ENCODE results near the gene HS3ST1.

Gene HS3ST1

GRCh38 chr4:11428231-11428898, at the start of gene HS3ST1:
Gene HS3ST1, minus strand, starts transcription at chr4:11428894. Its CDS starts 28,889 bp downstream, at chr4:11400005.
- DNase-seq = no peak

- no peak for DNase-seq
These were observed 47.2 kb upstream of the HS3ST1 start for GRCh38 chr4:11475871-11476270.

DNA sequence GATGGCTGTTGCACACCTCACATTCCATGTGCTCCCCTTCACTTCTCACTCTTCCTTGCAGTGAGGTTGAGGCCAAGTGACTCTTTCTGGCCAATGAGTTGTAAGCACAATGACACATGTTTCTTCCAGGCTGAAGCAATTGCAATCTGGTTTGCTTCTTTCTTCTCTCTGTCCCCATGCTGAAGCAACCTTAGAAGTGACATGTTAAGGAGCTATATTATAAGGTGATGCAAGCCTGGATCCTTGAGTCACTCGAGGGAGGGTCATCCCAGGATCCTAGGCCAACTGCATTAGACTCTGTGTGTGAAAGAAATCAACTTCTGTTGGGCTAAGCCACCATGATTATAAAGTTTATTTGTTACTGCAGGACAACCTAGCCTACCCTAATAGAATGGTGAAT, 45.5 kb upstream of the HS3ST1 start:
- no peak for DNase-seq

GRCh38 chr4:11472535-11472934, 43.8 kb upstream of the HS3ST1 start:
- DNase-seq = no peak

DNA sequence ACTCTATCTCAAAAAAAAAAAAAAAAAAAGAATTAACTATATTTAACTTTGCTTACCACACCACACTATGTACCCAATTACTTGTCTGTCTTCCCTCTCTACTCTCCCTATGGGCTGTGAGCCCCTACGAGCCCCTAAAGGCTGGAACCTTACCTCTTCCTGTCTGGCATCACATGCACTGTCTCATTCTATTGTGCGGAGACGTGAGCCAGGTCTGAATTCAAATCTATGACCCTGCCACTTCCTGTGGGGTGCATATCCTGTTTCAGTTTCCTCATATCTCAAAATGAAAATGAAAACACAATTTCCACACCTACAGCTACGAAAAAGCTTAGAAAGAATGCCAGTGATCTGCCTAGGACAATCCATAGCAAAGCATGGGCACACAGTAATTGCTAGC, 42.9 kb upstream of the HS3ST1 start:
- DNase-seq = peak; percentile 39

DNA sequence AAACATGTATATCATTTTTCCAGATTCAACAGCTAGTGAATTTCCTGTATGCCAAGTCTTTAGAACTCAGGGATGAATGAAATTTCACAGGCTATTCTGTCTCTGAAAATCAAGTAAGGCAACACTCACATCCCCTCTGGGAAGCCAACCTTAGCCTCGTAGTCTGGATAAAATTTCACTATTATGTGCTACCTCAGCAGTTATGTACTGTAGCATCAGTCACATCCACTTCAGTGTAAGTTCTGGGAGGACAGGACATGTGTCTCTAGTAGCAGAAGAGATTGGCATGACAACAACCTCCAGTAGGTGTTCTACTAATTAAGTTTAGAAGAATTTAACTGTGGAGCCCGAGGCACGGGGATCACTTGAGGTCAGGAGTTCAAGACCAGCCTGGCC, 42.4 kb upstream of the HS3ST1 start:
- no peak for DNase-seq

GRCh38 chr4:11470438-11471045, 41.8 kb upstream of the HS3ST1 start:
- DNase-seq = no peak

DNA sequence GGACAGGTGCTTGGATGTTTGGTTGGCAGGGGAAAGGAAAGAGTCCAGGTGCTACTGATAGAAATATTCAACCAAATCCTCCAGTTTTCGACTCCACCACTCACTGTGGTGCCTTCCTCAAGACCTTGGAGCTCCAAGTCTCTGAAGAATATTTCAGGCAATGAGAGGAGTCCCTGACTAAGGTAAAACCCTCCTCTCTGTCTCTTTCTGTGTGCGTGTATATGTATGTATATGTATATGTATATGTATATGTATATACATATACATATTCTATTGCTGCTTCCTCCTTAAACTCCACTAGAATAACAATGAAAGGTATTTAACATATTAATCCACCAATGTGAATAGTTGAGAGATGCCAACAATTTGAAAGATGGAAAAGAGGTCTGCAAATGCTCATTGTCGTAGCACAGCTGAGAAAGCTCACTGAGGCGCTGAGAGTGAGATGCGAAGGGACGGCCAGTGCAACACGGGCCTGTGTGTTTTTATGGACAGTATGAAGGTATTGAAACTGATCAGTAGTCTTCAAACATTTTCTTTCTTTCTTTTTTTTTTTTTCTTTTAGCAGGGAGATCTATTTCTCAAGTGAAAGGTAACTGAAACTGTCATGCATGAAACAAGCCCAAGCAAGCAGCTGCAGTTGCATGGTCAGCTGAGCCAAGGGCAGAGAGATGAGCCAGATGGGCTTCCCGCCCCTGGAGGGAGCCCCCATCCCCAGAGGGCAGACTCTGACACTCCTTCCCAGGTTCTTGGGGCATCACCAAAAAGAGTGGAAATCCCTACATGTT, 41.1 kb upstream of the HS3ST1 start:
- no peak for DNase-seq

DNA sequence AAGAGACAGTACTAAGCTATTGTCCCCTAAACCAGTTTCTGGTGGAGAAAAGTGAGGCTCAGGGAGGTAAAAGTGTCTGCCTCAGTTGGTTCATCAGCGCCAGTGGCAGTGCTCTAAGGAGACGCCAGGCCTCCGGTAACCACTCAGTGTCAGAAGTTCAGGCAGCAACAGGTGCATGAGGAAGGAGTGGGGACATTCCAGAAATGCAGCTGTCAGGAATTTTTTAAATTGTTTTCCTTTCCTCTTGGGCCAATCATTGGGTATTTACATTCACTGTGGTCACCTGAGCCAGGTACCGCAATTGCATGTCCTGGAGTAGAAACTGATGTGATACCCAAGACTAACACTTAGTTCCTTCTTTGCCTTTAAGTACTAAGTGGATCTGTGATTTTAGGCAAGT, 40.2 kb upstream of the HS3ST1 start:
- no peak for DNase-seq

DNA sequence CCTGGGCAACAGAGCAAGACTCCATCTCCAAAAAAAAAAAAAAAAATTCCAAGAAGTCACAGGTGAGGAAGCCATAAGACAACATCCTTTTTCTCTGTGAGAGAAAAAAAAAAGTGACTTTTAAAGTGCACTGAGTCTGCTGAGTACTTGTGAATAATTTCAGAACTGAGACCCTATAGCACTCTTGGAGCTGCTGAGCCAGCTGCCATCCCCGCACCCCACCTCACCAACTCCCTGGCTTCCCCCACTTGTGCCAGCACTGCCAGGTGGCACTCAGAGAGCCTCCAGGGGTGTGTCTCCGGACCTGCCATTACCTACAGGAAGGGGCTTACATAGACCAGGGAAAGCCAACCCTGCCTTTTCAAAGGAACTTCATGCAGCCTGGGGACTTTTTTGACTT, 39.2 kb upstream of the HS3ST1 start:
- DNase-seq = no peak

DNA sequence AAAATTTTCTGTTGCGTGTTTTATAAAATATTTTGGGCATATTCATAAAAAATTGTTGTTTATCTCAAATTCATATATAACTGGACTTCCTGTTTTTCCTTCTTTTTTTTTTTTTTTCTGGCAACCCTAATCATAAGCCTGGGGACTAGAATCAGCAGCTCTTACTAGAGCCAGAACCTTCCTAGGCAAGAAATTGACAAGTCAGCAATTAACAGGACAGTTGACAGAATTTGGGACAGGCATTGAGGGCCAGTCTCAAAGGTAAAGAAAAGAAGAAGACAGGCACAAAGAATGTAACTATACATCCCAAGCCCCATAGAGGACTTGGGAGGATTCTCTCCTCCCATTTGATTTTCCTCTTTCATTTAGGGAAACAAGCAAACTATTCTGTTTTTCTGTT, 35.0 kb upstream of the HS3ST1 start:
- no peak for DNase-seq

DNA sequence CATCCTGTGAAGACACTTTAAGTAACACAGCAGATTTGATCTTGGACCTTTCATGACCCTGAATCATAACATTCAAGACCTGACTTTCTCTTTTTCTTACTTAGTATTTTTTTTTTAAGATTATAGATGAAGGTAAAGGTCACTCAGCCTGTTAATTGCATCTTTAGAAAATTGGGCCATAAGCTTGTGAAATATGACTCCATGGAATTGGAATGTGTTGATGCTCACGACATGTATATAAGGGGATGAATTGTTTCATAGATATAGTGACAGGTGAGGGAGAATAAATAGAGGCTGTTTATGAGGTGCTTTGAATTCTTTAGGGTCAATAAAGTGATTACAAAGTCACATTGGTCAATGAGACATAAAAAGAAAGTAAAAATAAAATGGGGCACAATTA, 27.7 kb upstream of the HS3ST1 start:
- DNase-seq = no peak

DNA sequence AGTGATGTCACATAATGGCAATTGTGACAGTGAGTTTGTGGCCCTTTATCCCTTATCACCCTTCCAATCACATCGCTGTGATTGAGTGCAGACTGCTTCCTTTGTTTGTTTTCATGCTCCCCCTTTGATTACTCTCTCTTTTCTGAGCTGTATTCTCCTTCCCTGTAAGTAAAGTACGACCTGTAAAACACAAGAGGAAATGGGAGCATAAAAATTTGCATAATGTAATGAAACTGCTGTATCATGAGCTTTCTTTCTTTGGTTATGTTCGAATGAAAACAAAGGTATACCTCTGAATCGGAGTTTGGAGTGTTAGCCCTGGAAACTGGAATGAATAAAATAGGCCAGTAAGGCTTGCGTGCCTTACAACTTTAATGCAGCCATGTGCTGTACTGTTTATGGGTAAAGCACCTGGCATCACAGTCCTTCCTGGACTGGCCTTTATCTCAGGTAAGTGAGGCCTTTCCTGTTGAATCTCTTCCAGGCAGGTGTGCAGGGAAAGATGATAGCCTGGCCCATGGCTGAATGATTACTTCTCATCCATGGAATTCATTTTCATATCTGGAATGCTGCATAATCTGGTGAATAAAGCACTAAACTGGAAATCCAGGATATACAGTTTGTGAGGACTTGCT, 26.6 kb upstream of the HS3ST1 start:
- DNase-seq = no peak

GRCh38 chr4:11451716-11452115, 23.0 kb upstream of the HS3ST1 start:
- DNase-seq = no peak

GRCh38 chr4:11446155-11446811, 17.6 kb upstream of the HS3ST1 start:
- DNase-seq = no peak

GRCh38 chr4:11441194-11441556, 12.5 kb upstream of the HS3ST1 start:
- no peak for DNase-seq

- no peak for DNase-seq
These were observed 11.9 kb upstream of the HS3ST1 start for GRCh38 chr4:11440481-11441193.

DNA sequence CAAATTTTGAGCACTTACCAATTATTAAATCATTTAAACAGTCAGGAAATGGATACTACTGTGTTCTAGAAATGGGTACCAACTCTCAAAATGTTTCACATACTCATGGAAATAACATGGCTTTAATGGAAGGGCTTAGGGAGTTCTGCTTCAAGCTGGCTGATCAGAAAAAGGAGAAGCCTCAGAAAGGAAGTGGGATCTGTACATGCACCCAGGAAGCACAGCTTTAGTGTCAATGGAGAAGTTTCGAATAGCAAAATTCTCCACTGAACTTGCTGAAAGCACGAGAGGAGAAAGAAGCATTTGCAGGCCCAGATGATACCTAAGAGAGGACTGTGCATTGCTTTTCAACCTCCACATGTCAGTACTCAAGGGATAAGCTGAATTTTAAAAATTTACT, 11.1 kb upstream of the HS3ST1 start:
- no peak for DNase-seq

DNA sequence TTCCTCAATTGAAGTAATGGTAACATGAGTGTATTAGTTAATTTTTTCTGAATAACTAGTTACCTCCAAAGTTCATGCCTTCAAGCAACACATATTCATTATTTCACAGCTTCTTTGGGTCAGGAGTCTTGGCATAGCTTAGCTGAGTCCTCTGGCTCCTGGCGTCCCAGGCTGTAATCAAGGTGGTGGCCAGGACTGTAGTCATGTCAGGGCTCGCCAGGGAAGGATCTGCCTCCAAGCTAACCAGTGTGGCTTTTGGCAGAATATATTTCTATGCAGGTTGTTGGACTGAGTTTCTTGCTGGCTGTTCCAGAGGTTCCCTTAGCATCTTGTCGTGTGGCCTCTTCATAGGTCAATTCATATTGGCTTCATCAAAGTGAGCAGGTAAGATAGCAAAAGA, 10.0 kb upstream of the HS3ST1 start:
- no peak for DNase-seq

- DNase-seq = no peak
These were observed 8.0 kb upstream of the HS3ST1 start for GRCh38 chr4:11436673-11437072.

GRCh38 chr4:11436084-11436483, 7.4 kb upstream of the HS3ST1 start:
- no peak for DNase-seq

DNA sequence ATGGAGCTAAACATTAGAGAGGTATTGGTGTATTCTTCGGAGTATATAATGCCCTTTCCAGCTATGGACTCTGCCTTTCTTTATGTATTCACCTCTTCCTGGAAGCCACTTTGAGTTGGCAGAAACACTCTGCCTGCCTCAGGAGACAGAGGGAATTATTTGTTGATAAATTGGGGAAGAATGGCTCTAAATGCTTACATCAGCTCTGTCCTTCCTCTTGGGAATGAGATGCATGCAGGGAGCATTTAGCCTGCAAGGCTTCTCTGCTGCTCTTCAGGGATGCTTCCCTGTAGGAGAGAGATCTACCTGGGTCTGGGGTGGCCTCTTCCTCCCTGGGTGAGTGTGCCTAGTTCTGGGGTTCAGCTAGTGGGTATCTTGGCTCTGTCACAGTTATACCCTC, 6.9 kb upstream of the HS3ST1 start:
- DNase-seq = no peak

- DNase-seq = no peak
These were observed 2.4 kb upstream of the HS3ST1 start for GRCh38 chr4:11431111-11431510.
